VCaP (cell line): Measurements from ENCODE around the gene NAA15.
"Not testable (repeated sequence)": the region's sequence is repeated elsewhere in the genome, so short reads cannot be mapped to it uniquely, and the experiment has no call there.

Experiments used
- H3K27ac ChIP-seq: fragments of 450-650 bp; 2 replicates; pipeline ENCODE4 v1.5.1; 2017
- TF ChIP-seq, protein P1 (sequence below): fragments of 450-650 bp; conservative IDR thresholded peaks from 2 replicates; pipeline ENCODE4 v1.5.1; 2017; ENCODE audit warnings: mild to moderate bottlenecking, moderate library complexity

Gene NAA15

DNA sequence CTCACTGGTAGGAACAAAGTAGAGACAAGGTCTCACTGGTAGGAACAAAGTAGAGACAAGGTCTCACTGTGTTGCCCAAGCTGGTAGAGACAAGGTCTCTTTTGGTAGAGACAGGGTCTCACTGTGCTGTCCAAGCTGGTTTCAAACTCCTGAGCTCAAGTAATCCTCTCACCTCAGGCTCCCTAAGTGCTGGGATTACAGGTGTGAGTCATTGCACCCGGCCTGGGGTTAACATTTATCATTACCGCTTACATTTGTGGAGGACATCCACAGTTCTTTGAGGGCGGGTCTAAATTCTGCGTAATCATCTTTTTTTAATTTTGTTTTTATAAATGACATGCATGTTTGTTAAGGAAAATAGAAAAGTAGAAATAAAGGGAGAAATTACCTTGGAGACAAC lies 164.6 kb downstream of the NAA15 start:
- TF ChIP-seq, protein P1, sequence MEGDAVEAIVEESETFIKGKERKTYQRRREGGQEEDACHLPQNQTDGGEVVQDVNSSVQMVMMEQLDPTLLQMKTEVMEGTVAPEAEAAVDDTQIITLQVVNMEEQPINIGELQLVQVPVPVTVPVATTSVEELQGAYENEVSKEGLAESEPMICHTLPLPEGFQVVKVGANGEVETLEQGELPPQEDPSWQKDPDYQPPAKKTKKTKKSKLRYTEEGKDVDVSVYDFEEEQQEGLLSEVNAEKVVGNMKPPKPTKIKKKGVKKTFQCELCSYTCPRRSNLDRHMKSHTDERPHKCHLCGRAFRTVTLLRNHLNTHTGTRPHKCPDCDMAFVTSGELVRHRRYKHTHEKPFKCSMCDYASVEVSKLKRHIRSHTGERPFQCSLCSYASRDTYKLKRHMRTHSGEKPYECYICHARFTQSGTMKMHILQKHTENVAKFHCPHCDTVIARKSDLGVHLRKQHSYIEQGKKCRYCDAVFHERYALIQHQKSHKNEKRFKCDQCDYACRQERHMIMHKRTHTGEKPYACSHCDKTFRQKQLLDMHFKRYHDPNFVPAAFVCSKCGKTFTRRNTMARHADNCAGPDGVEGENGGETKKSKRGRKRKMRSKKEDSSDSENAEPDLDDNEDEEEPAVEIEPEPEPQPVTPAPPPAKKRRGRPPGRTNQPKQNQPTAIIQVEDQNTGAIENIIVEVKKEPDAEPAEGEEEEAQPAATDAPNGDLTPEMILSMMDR: no peak

DNA sequence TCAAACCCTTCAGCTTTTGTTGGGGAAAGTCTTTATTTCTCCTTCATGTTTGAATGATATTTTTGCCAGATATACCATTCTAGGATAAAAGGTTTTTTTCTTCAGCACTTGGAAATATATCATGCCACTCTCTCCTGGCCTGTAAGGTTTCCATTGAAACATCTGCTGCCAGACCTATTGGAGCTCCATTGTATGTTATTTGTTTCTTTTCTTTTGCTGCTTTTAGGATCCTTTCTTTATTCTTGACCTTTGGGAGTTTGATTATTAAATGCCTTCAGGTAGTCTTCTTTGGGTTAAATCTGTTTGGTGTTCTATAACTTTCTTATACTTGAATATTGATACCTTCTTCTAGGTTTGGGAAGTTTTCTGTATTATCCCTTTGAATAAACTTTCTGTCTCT lies 167.5 kb downstream of the NAA15 start:
- H3K27ac ChIP-seq: not testable (repeated sequence)

More for the DNA sequence above, 164.6 kb downstream of the NAA15 start:
- H3K27ac ChIP-seq: no peak overlapping the region

- H3K27ac ChIP-seq: no peak overlapping the region
- TF ChIP-seq, protein P1: no peak
Observed at GRCh38 chr4:139469216-139469615, 167.9 kb downstream of the NAA15 start.
